AML-193 (cell line): ENCODE results near the gene ARHGEF1.

Experiments
- DNase-seq, 2 experiments: peaks; one replicate each; lab custom pipeline; 2025; lab: John Stamatoyannopoulos, UW

ARHGEF1 gene, protein sequence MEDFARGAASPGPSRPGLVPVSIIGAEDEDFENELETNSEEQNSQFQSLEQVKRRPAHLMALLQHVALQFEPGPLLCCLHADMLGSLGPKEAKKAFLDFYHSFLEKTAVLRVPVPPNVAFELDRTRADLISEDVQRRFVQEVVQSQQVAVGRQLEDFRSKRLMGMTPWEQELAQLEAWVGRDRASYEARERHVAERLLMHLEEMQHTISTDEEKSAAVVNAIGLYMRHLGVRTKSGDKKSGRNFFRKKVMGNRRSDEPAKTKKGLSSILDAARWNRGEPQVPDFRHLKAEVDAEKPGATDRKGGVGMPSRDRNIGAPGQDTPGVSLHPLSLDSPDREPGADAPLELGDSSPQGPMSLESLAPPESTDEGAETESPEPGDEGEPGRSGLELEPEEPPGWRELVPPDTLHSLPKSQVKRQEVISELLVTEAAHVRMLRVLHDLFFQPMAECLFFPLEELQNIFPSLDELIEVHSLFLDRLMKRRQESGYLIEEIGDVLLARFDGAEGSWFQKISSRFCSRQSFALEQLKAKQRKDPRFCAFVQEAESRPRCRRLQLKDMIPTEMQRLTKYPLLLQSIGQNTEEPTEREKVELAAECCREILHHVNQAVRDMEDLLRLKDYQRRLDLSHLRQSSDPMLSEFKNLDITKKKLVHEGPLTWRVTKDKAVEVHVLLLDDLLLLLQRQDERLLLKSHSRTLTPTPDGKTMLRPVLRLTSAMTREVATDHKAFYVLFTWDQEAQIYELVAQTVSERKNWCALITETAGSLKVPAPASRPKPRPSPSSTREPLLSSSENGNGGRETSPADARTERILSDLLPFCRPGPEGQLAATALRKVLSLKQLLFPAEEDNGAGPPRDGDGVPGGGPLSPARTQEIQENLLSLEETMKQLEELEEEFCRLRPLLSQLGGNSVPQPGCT

DNA sequence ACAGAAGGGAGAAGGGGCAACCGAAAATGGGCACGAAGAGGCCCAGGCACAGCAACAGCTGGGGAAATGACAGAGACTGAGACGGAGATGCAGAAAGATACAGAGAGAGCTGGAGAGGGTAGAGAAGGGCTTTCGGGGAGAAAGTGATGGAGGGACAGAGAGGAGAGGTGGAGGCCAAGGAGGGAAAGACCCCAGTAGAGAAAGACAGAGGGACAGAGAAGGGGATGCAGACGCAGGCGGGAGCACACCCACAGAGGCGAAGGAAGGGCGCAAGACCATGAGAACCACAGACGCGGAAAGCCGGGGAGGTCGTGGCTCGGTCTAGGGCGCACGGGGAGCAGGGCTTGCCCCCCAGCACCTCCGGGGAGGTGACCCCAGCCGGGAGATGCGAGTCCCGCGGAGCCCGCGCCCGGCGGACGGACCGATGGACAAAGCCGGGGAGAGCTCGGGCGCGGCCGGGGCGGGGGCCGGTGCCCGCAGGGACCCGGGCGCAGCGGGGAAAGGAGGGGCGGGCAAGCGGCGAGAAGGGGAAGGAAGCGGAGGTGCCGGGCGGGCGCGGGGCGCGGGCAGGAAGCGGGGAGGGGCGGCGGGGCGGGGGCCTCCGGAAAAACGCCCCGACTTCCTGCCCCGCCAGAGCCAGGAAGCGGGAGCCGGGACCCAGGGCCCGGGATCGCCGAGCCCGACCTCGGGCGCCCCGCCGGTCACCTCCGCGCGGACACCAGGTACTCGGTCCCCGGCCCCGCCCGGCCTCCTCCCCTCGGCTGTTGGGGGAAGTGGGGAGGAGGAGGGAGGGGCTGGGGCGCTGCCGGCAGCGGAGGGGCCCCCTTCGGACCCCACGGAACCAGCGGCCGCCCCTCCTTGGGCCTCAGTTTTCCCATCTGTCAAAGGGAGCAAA lies at the start of gene ARHGEF1:
Gene ARHGEF1 (plus strand): TSS at position 617 of the 895 bp plus-strand sequence. CDS start 4,899 bp downstream, outside the sequence.
- peak; percentile 37 to 45 for DNase-seq

DNA sequence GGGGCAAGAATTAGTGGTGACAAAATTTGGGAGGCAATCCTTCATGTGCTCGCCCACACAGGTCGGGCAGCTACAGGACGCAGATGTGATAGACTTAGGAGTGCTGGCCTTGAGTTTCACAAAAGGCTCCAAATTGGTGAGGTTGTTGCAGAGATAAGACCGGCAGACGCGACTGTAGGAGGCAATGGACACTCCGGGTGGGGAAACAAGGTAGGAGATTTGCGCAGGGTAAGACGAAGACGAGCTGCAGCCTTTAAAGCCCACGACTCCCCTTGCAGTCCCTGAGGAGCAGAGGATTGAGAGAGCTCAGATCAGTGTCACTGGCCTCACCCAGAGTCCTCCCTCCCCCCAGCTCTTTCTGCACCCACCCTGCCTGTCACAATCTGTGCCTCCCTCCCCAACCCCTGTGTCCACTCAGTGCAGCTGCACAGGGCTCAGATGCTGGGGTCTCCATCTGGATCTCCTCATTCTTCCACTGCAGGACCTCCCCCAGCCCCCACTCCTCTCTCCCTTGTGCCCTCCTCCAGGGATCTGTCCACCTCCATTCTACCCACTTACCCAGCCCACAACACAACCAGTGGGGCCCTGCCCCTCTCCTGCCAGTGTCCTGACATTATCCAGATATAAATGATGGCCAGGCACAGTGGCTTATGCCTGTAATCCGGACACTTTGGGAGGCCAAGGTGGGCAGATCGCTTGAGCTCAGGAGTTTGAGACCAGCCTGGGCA lies 44.8 kb upstream of the ARHGEF1 start:
- DNase-seq, result no peak

DNA sequence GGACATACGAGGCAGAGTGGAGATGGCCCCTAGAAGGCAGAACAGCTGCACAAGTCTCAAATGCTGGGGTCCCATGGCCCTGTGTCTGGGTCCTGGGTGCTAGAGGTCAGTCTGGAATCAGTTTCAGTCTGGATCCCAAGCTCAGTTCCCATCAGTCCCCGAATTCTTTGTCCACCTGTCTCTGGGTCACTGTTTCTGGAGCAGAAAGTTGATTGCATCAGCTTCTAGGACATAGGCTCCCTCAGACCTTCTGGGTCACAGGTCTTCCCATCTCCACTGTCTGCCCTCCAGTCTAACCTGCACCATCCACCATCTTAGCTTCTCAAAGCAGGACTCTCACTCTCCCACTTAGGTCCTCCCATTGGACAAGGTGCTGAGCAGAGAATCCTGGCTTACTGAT lies 43.8 kb upstream of the ARHGEF1 start:
- no peak for DNase-seq

DNA sequence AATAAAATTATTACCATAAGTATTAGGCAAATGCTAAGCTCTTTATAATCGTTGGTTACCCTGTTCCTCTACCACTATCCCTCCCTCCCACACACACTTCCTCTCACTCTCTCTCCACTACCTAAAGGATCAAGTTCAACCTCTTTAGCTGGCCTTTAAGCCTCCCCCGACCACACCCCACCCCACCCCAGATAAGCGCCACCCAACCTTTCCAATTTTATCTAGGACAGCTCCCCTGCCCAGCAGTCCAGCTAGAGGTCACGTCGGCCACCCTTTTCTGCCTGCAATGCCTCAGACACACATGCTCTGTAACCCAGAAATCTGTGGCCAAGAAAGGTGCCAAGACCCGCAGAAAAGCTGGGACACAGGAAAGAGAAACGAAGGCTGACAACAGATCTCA lies 39.6 kb upstream of the ARHGEF1 start:
- no peak for DNase-seq

DNA sequence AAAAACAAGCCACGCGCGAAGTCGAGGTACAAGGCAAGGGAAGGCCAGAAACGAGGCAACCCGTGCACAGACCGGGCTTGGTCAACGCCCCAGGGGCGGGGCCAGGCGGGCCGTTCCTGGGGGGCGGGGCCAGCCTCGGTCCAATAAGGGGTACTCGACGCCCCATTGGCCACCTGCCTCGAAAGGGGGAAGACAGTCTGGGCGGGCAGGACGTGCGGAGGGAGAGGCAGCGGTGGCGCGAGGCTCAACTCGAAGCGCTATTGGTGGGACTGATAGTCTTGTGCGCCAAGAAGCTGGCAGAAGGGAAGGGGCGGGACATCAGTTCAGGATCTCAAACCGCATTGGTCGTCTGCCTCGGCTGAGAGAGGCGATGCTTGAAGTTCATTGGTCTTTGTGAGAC lies 38.4 kb upstream of the ARHGEF1 start, which contains the start of gene LYPD4:
Gene LYPD4 (minus strand): TSS at position 83 of the 400 bp plus-strand sequence. CDS start 5,398 bp downstream, outside the sequence.
- no peak for DNase-seq

DNA sequence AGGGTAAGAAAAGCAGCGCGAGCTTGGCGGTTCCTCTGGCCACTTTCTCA lies 38.2 kb upstream of the ARHGEF1 start, which contains the start of gene DMRTC2:
Gene DMRTC2 (plus strand): TSS at position 42 of the 50 bp plus-strand sequence. CDS start 2,387 bp downstream, outside the sequence.
- DNase-seq, result no peak

DNA sequence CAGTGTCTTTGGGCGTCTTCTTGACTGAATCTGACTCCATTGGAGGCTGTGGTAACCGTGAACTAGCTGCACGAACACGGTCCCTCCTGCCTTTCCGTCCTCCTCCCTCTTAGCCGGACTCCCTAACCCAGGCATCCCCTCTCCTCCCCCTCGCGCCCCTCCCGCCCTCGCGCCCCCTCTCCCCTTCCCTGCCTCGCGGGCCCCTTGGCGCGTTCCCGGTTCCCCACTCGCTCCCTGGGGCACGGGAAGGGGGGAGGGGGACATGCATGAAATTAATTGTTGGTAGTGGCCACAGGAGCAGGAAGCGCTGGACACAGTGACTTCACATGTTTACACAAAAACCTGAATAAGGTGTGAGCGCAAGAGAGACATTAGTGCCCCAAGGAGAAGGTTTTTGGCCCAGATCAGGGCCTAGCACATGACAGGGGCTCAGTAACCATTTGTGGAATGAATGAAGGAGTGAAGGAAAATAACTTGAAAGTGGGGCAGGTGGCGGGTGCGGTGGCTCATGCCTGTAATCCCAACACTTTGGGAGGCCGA lies 37.9 kb upstream of the ARHGEF1 start:
- DNase-seq, result no peak

DNA sequence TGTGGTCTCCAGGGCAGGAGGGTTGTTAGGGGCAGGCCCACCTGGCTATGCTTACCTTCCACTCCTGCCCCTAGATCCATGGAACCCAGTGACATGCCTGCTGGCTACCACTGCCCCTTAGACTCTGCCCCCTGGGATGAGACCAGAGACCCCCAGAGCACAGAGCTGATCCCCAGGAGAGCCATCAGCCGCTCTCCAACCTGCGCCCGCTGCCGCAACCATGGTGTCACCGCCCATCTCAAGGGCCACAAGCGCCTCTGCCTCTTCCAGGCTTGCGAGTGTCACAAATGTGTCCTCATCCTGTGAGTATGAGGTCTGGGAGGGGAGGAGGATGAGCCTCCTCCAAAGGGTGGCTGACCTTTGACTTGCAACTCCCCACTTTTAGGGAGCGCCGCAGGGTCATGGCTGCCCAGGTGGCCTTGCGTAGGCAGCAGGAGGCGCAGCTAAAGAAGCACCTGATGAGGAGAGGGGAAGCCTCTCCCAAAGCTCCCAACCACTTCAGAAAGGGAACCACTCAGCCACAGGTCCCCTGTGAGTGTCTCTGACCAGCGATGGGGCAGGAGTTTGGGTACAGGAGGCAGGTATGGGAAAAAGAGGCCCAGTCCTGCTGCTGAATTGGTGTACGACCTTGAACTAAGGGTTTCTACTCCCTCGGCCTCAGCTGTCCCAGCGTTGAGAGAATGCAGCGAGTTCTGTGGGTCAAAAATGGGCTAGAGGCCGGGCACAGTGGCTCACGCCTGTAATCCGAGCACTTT lies 35.5 kb upstream of the ARHGEF1 start:
- no peak for DNase-seq

DNA sequence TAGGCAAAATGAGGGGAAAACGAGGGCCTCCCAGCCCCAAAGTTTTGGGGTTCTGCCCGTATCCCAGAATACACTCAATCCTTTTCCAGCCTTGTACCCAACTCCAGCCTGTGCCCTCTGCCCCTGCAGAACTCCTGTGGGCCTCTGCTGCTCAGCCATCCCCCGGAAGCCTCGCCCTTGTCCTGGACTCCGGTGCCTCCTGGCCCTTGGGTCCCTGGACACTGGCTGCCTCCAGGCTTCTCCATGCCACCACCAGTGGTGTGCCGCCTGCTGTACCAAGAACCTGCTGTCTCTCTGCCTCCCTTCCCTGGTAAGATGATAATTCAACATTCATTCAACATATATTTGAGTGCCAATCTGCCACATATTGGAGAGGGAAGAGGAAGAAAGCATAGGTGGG lies 34.3 kb upstream of the ARHGEF1 start:
- no peak for DNase-seq

DNA sequence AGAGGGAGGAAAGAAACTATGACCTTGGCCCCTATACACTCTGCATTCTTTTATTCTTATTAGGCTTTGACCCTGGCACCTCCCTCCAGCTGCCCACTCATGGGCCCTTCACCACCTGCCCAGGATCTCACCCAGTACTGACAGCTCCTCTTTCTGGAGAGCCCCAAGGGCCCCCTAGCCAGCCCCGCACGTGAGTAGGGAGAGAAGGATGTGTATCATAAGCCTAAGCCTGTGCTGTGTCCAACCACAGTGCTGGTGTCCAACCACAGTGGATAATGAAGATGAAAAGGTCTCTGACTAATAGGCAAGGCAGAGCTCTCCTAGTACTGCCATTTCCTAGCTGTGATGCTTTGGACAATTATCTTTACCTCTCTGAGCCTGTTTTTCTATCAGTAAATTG lies 33.9 kb upstream of the ARHGEF1 start:
- no peak for DNase-seq

DNA sequence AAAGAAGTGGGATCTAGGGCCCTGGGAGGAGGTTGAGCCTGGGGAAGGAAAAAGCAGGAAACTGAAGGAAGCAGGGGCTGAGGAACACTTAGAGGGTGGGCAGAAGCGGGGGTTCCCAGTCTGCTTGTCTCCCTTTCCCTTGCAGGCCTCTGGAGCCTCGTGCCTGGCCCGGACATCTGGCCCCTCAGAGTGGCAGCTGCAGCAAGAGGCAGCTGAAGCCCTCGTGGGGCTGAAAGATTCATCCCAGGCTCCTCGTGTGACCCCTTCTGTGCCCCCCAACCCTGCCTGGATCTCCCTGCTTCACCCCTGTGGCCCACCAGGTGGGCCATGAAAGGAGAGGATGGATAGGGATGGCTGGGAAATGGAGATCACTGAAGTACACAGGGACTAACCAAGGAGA lies 32.6 kb upstream of the ARHGEF1 start:
- DNase-seq, result no peak

DNA sequence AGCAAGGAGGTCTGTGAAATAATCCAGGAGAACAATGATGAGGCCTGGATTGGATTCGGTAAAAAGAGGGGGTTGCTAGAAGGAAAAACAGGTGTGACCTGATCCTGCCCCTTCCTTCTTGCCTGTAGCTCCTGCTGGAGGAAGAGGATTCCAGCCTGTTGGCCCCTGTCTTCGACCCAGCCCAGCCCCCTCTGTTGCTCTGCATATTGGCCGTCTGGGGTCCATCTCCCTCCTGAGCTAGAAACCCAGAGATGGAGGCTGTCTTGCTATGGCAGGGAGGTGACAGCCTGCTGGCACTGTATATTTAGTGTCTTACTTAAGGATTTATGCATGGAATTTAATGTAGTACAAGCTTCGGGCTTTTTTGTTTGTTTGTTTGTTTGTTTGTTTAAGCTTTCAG lies 31.5 kb upstream of the ARHGEF1 start:
- no peak for DNase-seq

DNA sequence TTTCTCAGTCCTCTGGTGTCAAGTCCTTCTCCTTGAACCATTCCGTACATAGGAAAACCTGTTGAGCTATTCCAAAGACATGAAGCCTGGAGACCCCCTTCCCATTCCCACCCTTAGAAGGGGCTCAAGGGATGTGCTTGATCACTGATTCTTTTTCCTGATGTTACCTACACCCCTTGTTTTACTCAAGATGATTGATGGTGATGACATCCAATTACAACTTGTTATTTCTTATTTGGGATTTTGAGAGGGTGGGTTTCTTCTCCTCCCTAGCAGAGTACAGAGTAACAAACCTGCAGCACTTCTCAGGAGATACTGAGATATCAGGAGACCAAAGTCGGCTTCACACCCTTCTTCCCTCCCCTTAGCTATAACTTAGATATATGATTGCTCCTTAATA lies 29.6 kb upstream of the ARHGEF1 start:
- no peak for DNase-seq

DNA sequence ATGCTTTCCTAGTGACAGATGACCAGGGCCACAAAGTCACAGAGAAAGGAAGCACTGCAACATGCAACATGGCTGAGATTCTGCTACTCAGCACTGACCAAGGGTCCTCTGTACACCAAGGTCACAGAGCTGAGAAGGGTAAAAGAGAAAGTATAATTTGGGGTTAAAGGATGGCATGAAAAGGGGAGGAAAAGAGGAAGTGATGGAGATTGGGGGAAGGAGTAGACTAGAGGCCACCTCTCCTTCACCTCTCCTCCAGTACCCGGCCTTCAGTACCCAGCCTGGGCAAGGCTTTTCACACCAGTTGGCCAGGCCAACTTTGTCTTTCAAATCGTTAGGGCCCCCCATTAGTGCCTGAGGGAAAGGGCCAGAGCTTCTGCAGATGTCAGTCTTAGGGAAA lies 29.2 kb upstream of the ARHGEF1 start:
- peak in 1 of 2 experiments; percentile 37 for DNase-seq

DNA sequence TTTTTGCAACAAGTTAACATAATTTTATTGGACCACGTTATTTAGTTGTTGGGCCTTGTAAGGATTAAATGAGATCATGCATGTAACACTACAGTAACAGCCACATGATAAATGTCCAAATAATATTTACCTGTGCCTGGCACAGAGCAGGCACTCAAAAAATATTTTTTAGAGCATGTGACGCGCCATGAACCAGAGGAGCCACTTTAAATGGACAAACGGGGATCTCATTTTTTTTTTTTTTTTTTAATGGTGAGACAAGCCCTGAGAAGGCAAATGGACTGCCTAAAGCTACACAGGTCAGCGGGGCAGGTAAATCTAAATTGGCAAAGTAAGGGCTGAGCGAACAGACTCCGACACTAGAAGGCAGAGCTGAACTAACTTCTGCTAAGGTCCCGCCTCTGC lies 23.8 kb upstream of the ARHGEF1 start:
- no peak for DNase-seq

DNA sequence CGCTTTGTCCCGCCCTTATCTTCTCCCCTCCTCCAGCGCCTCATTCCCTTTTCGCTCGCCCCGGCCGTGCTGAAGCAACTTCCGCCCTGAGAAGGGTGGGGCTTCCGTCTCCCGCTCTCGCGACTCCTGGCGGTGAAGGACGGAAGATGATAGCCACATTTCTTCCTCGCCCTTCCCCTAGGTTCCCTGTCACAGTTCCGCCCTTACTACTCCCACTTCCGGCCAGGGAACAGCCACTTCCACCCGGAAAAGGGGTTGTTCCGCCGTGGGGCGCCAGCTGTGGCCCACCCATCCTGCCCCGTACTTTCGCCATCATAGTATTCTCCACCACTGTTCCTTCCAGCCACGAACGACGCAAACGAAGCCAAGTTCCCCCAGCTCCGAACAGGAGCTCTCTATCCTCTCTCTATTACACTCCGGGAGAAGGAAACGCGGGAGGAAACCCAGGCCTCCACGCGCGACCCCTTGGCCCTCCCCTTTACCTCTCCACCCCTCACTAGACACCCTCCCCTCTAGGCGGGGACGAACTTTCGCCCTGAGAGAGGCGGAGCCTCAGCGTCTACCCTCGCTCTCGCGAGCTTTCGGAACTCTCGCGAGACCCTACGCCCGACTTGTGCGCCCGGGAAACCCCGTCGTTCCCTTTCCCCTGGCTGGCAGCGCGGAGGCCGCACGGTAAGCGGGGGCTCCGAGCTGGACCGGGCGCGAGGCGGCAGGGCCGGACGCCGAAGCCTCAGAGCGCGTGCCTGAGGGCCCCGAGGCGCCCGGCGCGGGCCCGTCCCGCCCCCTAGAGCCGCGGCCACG lies 23.2 kb upstream of the ARHGEF1 start, which contains the start of gene RPS19:
Gene RPS19 (plus strand): TSS at position 638 of the 801 bp plus-strand sequence. CDS start 520 bp downstream, outside the sequence.
- peak; percentile 93 to 95 for DNase-seq

DNA sequence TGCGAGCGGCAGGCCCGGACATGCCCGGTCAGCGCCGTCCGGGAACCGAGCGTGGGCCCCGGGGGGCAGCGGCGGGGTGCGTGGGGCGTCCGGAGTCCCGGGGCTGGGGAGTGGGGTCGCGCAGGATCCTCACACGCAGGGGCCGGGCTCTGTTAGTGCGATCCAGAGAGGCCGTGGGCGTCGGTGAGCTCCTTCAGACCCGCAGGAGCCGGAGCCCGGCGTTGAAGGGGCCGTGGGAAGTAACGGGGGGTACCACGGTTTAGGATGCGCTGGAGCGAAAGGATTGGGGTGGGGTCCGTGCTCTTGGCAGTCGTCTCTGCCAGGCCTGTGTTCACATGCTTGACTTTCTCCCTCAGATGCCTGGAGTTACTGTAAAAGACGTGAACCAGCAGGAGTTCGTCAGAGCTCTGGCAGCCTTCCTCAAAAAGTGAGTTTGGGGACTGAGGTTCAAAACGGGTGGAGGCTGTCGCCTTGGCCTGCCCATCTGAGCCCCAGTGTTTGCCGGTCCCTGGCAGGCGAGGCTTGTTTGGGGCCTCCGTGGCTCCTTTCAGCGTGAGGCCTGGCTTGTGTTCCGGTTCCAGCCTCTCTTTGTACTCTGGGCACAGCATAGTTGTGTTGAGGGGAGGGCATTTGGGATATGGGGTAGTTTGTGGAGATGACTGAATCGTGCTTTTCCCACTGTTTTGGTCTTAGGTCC lies 22.4 kb upstream of the ARHGEF1 start:
- DNase-seq, result no peak

DNA sequence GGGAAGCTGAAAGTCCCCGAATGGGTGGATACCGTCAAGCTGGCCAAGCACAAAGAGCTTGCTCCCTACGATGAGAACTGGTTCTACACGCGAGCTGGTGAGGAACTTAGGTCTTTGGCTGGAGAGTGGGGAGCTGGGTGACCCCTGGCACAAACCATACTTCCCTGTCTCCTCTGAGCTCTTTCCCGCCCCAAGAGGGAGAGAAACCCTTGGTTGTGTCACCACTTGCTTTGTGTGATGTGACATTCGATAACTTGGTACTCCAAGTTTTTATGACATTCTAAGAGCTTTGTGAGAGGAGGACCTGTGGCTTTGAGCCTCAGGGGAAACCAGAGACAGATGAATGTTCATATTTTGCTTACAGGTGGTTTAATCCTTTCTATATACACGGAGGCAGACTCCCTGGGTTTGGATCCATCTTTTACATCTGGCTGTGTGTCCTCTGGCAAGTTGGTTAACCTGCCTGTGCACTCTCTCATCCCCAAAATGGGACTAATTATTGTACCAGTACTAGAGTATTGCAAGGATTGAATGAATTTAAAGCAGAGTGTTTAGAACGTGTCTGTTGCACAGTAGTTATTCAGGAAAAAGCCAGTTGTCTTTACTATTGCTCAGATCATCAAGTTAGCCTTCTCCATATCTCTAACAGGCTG lies 21.7 kb upstream of the ARHGEF1 start:
- no peak for DNase-seq

DNA sequence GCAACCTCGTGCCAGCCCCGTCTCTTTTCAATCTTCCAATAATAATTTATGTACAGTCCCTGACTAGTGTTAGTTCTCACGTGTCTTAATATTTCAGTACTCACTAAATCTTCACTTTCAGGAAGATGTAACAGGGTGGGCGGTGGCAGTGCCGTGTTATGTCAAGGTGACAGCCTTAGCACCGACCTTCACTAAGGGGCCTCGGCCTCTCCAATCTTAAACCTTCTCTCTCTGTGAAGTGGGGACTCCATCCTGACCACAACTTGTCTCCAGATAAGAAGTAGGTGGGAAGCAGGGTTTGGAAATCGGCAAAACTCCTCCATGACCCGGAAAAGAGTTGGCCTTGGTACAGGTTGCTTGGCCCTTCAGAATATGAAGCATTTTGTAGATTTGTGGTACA lies 21.1 kb upstream of the ARHGEF1 start:
- no peak for DNase-seq
